Stimulated activated CD8-positive, alpha-beta memory T cell treated with anti-CD3 and anti-CD28 coated beads, Interleukin-15, amount 100 ng/mL, for 24 hours (primary cell): ENCODE measurements around the gene VPS25.
"Not testable (repeated sequence)": the region's sequence is repeated elsewhere in the genome, so short reads cannot be mapped to it uniquely, and the experiment has no call there.

Experiments used
- DNase-seq: peaks from one replicate; pipeline ENCODE4 v3.0.0-alpha.2; 2020; ENCODE audit warnings: low read depth

The VPS25 gene

GRCh38 chr17:42768006-42768405 lies 5.2 kb upstream of the VPS25 start:
- DNase-seq = not testable (repeated sequence)

GRCh38 chr17:42769964-42770363 lies 3.3 kb upstream of the VPS25 start:
- not testable (repeated sequence) for DNase-seq

GRCh38 chr17:42772945-42773289 lies 332 bp upstream of the VPS25 start:
- DNase-seq = no peak

GRCh38 chr17:42774066-42774745 lies 957 bp downstream of the VPS25 start:
- no peak for DNase-seq

GRCh38 chr17:42775534-42776098 lies 2.4 kb downstream of the VPS25 start:
- no peak for DNase-seq

GRCh38 chr17:42778570-42778969 lies 5.3 kb downstream of the VPS25 start:
- DNase-seq = no peak

GRCh38 chr17:42779304-42779935 lies 6.2 kb downstream of the VPS25 start:
- no peak for DNase-seq

GRCh38 chr17:42779936-42780850 lies 6.9 kb downstream of the VPS25 start, which contains the start of gene WNK4:
WNK4 (plus strand) TSS chr17:42780610; CDS start chr17:42780699, 89 bp downstream.
- no peak for DNase-seq

- DNase-seq = no peak
Measured at GRCh38 chr17:42780851-42781638, 7.8 kb downstream of the VPS25 start.

DNA sequence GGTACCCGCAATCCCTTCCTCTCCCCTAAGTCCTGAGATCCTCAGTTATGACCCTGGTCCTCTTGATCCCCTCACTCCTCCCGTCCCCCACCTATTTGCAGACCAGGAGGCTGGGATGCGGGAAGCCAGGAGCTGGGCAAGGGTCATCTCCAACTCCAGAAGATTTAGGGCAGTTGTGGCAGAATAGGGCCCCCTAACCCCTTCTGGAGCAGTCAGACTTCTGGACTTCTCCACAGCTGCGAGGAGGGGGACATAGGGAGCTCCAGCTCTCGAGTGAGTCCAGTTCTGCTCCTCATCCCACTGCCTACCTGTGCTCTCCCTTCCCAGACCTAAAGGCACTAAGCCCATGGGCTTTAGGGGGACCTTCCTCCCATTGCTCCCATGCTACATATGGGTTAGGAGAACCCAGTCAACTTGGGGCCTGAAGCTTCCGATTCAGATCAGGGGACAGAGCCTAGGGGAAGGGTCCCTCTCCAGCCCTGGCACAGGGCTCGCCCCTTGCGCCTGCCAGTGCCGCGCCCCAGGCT lies 8.5 kb downstream of the VPS25 start:
- no peak for DNase-seq

- no peak for DNase-seq
Measured at GRCh38 chr17:42782166-42783061, 9.2 kb downstream of the VPS25 start.

DNA sequence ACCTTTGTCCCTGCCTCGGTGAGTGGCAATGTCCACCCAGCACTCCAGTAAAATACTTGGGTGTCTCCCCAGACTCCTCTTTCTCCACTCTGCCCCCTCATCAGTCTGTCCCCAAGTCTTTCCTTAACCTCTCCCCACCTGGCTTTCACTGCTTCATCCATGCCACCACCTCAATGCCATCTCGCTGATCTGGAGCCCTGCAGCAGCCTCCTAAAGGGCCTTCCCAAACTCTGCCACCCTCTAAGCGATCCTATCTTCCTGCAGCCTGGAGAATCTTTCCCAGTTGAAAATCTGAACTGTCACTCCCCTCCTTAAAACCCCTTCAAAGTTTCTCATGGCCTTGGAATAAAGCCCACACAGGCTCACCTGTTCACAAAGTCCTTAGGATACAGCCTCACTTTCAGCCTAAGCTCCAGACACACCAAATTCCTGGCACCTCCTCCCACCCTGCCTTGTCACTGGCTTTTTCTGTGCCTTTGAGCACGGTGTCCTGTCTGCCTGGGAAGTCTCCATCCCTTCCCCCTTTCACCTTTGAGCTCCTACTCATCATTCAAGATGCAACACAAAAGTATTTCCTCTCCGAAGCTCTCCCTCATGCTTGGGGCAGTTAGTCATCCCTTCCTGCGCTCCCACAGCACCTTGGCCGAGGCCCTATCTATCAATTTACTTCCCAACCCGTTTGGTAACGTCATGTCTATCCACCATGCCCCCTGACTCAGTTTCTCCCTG lies 10.0 kb downstream of the VPS25 start:
- DNase-seq = no peak

GRCh38 chr17:42783791-42784138 lies 10.5 kb downstream of the VPS25 start:
- DNase-seq = no peak

DNA sequence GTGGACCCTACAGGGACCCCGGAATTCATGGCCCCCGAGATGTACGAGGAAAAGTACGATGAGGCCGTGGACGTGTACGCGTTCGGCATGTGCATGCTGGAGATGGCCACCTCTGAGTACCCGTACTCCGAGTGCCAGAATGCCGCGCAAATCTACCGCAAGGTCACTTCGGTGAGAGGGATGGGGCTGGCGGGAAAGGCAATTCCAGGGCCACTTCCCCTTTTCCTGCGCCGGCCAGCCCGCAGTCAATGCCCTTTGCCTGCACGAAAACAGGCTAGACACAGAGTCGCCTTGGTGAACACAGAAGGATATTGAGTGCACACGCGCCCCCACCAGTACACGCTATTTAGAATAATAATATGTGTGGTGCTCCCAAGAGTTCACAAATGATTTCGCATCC lies 11.2 kb downstream of the VPS25 start:
- DNase-seq = no peak

DNA sequence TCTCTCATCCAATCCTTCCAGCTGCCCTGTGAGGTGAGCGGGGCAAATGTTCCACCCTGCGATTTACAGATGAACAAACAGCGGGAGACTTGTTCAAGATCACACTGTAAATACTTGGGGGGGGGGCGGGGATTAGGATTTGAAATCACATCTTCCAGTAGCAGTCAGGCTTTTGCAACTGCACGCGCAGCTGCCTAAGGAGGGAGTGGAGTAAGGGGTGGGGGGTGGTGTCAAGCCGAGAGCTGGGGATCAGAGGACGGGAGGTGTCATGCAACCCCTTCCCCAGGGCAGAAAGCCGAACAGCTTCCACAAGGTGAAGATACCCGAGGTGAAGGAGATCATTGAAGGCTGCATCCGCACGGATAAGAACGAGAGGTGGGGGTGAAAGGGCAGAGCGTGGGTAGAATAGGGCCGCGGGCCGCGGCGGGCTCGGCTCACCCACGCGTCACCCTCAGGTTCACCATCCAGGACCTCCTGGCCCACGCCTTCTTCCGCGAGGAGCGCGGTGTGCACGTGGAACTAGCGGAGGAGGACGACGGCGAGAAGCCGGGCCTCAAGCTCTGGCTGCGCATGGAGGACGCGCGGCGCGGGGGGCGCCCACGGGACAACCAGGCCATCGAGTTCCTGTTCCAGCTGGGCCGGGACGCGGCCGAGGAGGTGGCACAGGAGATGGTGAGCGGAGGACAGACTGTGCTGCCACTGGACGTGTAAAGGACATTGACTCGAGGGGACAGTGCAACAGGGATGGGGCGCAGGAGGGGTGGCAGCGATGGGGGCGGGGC lies 11.8 kb downstream of the VPS25 start:
- no peak for DNase-seq

DNA sequence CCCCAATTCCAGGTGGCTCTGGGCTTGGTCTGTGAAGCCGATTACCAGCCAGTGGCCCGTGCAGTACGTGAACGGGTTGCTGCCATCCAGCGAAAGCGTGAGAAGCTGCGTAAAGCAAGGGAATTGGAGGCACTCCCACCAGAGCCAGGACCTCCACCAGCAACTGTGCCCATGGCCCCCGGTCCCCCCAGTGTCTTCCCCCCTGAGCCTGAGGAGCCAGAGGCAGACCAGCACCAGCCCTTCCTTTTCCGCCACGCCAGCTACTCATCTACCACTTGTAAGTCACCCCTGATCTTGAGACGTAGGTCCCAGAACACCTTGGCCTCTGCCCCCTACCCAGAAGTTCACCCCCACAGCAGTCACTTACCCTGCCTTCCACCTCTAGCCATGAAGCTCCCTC lies 14.0 kb downstream of the VPS25 start:
- DNase-seq = no peak

DNA sequence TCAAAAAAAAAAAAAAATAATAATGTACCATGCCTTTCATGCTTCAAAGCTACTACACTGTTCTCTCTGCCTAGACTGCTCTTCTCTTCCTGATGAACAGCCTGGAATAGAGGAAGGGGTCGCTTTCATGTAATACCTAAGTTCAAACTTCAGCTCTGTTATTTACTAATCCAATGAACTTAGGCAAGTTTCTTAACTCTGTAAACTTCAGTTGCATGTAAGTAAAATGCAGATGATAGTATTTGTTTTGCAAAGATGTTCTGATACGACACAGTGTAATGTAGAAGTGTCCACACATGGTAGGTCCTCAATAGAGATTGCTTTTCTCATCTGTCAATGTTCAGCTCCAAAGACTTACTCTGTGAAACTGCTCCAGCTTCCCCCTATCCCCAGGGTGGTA lies 18.7 kb downstream of the VPS25 start:
- no peak for DNase-seq

DNA sequence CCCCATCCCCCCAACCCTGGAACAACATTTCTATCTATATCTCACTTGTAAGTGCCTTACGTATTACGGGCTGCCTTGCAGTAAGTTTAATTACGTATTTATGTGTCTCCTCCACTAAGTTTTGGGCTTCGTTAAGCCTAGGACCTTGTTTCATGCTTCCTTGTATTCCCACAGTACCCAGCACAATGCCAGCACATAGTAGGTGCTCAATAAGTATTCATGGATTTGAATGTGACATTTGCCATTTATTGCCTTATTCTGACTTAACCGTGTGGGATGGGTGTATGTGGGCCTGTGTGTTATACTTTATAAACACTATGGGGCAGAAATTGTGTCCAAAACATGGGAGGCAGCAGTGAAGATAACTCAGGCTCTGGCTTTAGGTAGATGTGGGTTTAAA lies 19.3 kb downstream of the VPS25 start:
- DNase-seq = no peak

DNA sequence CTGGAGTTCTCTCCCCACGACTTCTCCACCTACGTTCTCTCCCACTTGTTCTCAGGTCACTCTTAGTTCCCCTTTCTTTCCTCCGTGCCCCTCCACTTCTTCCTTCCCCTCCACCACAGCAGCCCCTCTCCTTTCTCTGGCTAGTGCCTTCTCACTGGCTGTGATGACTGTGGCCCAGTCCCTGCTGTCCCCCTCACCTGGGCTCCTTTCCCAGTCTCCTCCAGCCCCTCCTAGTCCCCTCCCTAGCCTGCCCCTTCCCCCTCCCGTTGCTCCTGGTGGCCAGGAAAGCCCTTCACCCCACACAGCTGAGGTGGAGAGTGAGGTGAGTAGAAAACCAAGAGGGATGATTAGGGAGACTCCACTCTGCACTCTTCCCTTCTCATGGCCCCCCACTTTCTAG lies 21.8 kb downstream of the VPS25 start:
- DNase-seq = no peak
